Common myeloid progenitor, CD34-positive (primary cell): ENCODE measurements around the gene DYNC1LI1.

Experiments
- CTCF ChIA-PET: fragments of 350-600 bp; sonication (Branson Sonifier 250); formaldehyde crosslinking; loops from one replicate; lab custom pipeline; 2021; ENCODE audit warnings: antibody characterized with exemption; lab: Charles Lee
- POLR2A ChIA-PET: fragments of 350-600 bp; sonication (Branson Sonifier 250); formaldehyde crosslinking; loops from one replicate; lab custom pipeline; 2021; ENCODE audit warnings: antibody characterized with exemption; lab: Charles Lee
- DNase-seq, 3 donors: peaks; one replicate each; pipeline versions ENCODE4 v3.0.0 to v3.0.0-alpha.2; 2013
- H3K27ac ChIP-seq, 2 experiments: 1 replicate in 1 of 2; 2 replicates in 1 of 2; pipeline ENCODE4 v1.7.0; 2013; ENCODE audit warnings: inconsistent platforms in 2 of 2, low read length in 2 of 2, mild to moderate bottlenecking in 2 of 2, low read depth in 1 of 2, moderate library complexity in 1 of 2; ENCODE audit not compliant: severe bottlenecking in 2 of 2, insufficient read depth in 1 of 2, poor library complexity in 1 of 2
- H3K27me3 ChIP-seq, 5 experiments: replicated peaks in 2 of 5; 1 replicate in 3 of 5; 2 replicates in 2 of 5; pipeline versions ENCODE4 v1.6.1 to v1.7.0; 2013; ENCODE audit warnings: low read length in 4 of 5, mild to moderate bottlenecking in 2 of 5, moderate library complexity in 2 of 5, inconsistent platforms in 1 of 5; ENCODE audit not compliant: insufficient read depth in 5 of 5, control insufficient read depth in 4 of 5
- H3K36me3 ChIP-seq, 4 experiments: 1 replicate in 2 of 4; 2 replicates in 2 of 4; pipeline versions ENCODE4 v1.6.1 to v1.7.0; 2013; ENCODE audit warnings: low read length in 3 of 4, control low read depth in 1 of 4, mild to moderate bottlenecking in 1 of 4; ENCODE audit not compliant: control insufficient read depth in 4 of 4, insufficient read depth in 4 of 4
- H3K4me1 ChIP-seq, 4 experiments: 1 replicate in 3 of 4; 2 replicates in 1 of 4; pipeline versions ENCODE4 v1.6.1 to v1.7.1; 2013; ENCODE audit warnings: low read length in 3 of 4, mild to moderate bottlenecking in 3 of 4, control low read depth in 1 of 4, inconsistent platforms in 1 of 4, moderate library complexity in 1 of 4; ENCODE audit not compliant: control insufficient read depth in 4 of 4, insufficient read depth in 4 of 4; ENCODE audit errors: control extremely low read depth in 1 of 4
- H3K4me3 ChIP-seq, 7 experiments: 1 replicate in 4 of 7; 2 replicates in 3 of 7; pipeline versions ENCODE4 v1.5.1 to v1.7.0; 2013; ENCODE audit warnings: mild to moderate bottlenecking in 7 of 7, low read length in 6 of 7, moderate library complexity in 6 of 7, inconsistent platforms in 2 of 7, low read depth in 2 of 7, control low read depth in 1 of 7; ENCODE audit not compliant: insufficient read depth in 4 of 7, control insufficient read depth in 1 of 7; ENCODE audit errors: extremely low read depth in 1 of 7
- H3K9me3 ChIP-seq, 5 experiments: 1 replicate in 4 of 5; 2 replicates in 1 of 5; pipeline versions ENCODE4 v1.6.1 to v1.7.1; 2013; ENCODE audit warnings: low read length in 4 of 5, mild to moderate bottlenecking in 2 of 5, inconsistent platforms in 1 of 5, low read depth in 1 of 5, moderate library complexity in 1 of 5; ENCODE audit not compliant: control insufficient read depth in 4 of 5, insufficient read depth in 2 of 5; ENCODE audit errors: control extremely low read depth in 1 of 5
- WGBS: methylation state at CpG from one replicate; pipeline ENCODE4 v1.1.5; 2013; ENCODE audit not compliant: insufficient coverage; 5-methylcytosine and 5-hydroxymethylcytosine counted together

The DYNC1LI1 gene

DNA sequence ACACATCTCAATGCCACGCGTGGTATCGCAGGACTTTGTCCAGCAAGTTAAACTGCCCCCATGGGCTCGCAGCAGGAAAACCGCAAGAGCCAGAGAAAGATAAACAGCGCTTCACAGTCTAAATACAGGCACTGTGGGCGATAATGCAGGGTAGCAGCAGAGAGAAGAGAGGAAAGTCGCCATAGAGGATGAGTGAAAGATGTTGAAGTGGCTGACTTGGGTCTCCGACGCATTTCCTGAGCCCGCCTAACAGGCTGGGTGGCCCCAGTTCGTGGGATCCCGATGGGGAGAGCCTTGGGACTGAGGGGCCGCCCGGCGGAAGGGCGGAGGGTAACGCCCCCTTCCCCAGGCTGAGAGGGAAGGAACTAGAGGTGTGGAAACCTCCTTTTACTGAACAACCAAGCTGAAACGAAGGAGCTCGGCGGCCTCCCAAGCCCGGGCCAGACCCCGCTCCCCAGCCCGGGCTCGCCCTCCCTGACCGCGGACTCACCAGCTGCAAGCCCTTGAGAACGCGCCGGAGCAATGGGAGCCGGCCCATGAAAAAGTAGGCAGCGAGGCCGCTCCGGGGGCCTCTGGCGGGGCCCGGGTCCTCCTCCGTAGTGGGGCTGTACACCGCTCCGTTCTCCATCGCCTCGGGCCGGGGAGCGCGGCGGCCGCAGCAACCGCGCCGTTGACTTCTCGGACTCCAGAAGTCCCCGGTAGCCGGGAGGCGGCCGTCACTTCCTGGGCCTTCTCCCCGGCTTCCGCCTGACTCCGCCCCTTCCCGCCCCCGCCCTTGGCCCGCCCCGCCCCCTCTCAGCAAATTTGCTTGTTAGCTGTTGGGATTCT is 68.3 kb downstream of the DYNC1LI1 start, which contains the start of gene CMTM6:
CMTM6 (minus strand) TSS at position 735 of the 828 bp plus-strand sequence; CDS start at position 628, 107 bp downstream.
- 0% methylated on average over 40 of the region's 61 CpGs for WGBS

DNA sequence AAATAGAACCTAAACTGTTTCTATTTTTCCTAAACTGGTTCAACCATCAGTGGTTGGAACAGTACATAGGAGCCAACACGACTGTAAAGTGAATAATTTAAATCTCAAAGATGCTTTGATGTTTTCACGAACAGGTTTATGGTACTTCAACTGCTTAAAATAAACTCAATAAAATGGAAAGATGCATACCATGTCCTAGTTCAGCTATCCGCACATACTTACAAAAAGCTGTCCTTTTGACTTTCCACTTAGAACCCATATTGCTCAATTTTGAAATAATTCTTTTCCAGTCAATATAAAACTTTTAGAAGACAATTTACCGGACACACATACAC is 68.9 kb downstream of the DYNC1LI1 start:
- H3K4me3 ChIP-seq: peak overlapping the region in 6 of 7 experiments; percentile 84 to 98 (median 89)
- 3% methylated on average over 4 of the region's 4 CpGs for WGBS
- peak overlapping the region; percentile 90 to 94 for H3K27ac ChIP-seq
- ChIA-PET CTCF (interaction anchor here (0.7 to 1.5 kb wide), 4 partner anchors 9 to 17 kb away, joined by 3 to 5 read pairs (median 4); no protein-coding TSS in a partner anchor), POLR2A (interaction anchor here (1.3 kb wide), 1 partner anchor 184 kb away, joined by 3 read pairs; no protein-coding TSS in a partner anchor)
- H3K27me3 ChIP-seq: no peaks in the 10 kb centered on the region
- H3K9me3 ChIP-seq: no peaks in the 10 kb centered on the region
- H3K36me3 ChIP-seq: peaks cover 0 to 5% (median 0%) of the 10 kb centered on the region in 4 experiments
- peak in 1 of 3 donors; percentile 8 for DNase-seq
- H3K4me1 ChIP-seq: peaks cover 7 to 29% (median 17%) of the 10 kb centered on the region in 4 experiments

More for the DNA sequence above, 68.3 kb downstream of the DYNC1LI1 start, which contains the start of gene CMTM6:
- Histone ChIP-seq H3K4me3 (peak within 1 kb of the TSS; percentile 84 to 98 (median 91)), H3K27ac (peak within 1 kb of the TSS; percentile 90 to 94), H3K27me3 (no peaks in the 10 kb centered on the region), H3K9me3 (no peaks in the 10 kb centered on the region), H3K36me3 (peaks cover 0 to 4% (median 0%) of the 10 kb centered on the region in 4 experiments), H3K4me1 (peaks cover 7 to 29% (median 17%) of the 10 kb centered on the region in 4 experiments)
- peak; percentile 62 to 80 (median 76) for DNase-seq
- ChIA-PET CTCF (interaction anchor here (0.7 to 1.5 kb wide), 3 partner anchors 10 to 17 kb away, joined by 3 to 4 read pairs (median 3); no protein-coding TSS in a partner anchor), POLR2A (interaction anchor here (1.3 kb wide), 1 partner anchor 183 kb away, joined by 3 read pairs; no protein-coding TSS in a partner anchor)

DNA sequence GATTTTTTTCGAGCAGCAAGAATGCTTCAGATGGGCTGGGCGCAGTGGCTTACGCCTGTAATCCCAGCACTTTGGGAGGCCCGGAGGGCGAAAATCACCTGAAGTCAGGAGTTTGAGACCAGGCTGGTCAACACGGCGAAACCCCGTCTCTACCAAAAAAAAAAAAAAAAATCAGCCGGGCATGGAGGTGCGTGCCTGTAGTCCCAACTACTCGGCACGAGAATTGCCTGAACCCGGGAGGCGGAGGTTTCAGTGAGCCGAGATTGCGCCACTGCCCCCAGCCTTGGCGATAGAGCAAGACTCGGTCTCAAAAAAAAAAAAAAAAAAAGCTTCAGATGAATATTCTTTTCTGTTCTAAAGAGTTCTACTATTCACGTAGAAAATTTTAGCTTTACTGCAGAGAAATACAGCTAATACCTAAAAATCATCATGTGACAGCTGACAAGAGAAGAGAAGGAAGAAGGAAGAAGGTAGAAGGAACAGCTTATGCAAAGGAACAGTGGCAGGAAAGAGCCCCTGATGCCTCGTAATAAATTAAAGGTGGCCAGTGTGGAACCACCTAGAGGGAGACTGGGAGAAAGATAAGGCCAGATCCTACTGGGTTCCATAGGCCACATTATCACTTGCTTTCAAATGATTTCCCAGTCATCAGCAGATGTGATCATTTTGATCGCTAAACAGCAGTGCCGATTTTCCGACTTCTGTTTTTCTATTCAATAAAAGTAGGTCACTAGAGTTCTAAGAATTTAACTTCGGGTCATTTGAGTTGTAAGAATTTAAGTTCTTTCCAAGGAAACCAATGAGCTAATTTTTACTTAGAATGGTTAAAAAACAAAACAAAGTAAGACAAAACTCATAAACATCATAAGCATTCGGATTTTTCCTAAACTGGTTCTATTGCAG is 69.5 kb downstream of the DYNC1LI1 start:
- H3K36me3 ChIP-seq: peaks cover 0 to 10% (median under 1%) of the 10 kb centered on the region in 4 experiments
- POLR2A ChIA-PET: interaction anchor here (0.6 kb wide), 2 partner anchors 9 to 598 kb away, joined by 3 to 4 read pairs; no protein-coding TSS in a partner anchor
- CTCF ChIA-PET: interaction anchor here (1.1 to 1.5 kb wide), 5 partner anchors 8 to 105 kb away, joined by 3 to 6 read pairs (median 4); no protein-coding TSS in a partner anchor
- H3K4me3 ChIP-seq: peak overlapping the region in 6 of 7 experiments; percentile 84 to 98 (median 89)
- H3K27ac ChIP-seq: peak overlapping the region in 1 of 2 experiments; percentile 94
- no peaks in the 10 kb centered on the region for H3K27me3 ChIP-seq
- no peaks in the 10 kb centered on the region for H3K9me3 ChIP-seq
- no peak for DNase-seq
- 84% methylated on average over 10 of the region's 25 CpGs for WGBS
- H3K4me1 ChIP-seq: peaks cover 7 to 29% (median 17%) of the 10 kb centered on the region in 4 experiments

DNA sequence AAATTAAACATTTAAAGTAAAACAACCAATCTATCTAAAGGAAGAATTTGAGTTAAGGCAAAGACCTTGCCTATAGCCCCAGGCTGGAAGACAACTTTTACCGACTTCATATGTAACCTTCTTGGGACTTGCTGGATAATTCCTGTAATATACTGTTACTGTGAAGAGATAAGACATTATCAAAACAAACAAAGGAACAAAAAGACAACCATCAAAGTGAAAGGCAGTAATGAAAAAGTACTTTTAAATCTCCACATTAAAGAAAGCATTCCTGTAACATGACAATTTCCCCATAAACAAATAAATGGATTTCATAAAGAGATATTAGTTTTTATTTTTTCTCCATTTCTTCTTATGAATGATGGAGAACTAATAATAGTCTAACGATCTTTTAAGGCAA is 70.4 kb downstream of the DYNC1LI1 start:
- Histone ChIP-seq H3K36me3 (peaks cover 0 to 14% (median 3%) of the 10 kb centered on the region in 4 experiments), H3K4me3 (peak overlapping the region in 1 of 7 experiments; percentile 31), H3K4me1 (peaks cover 7 to 29% (median 19%) of the 10 kb centered on the region in 4 experiments), H3K27me3 (no peaks in the 10 kb centered on the region), H3K27ac (no peak overlapping the region), H3K9me3 (no peaks in the 10 kb centered on the region)
- CTCF ChIA-PET: interaction anchor here (1.5 to 2.0 kb wide), 2 partner anchors 10 to 104 kb away, joined by 6 to 7 read pairs; no protein-coding TSS in a partner anchor
- no CpG with 5 or more reads among the region's 2 CpGs for WGBS
- POLR2A ChIA-PET: no interaction called here
- DNase-seq: no peak

DNA sequence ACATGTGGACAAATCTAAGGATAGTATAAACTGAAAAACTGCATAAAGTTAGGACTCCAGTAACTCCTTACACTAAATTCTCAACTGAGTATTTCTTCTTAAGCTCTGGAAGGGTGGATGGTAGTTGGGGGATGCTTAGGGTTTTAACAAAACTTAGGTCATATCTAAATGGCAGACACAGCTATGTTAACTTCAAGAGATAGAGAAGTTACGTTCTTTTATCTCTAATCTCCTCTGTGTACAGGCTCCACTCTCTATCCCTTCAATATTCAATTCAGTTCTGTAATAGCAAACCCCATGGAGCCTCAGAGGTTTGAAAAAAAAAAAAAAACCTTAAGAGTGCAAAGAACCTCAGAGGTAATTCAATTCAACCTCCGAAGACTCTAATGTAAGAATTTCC is 71.1 kb downstream of the DYNC1LI1 start:
- H3K9me3 ChIP-seq: no peaks in the 10 kb centered on the region
- H3K4me3 ChIP-seq: no peak overlapping the region
- H3K27ac ChIP-seq: no peak overlapping the region
- DNase-seq: no peak
- ChIA-PET CTCF (interaction anchor here (0.7 to 2.0 kb wide), 2 partner anchors 11 to 31 kb away, joined by 3 to 7 read pairs; no protein-coding TSS in a partner anchor), POLR2A (no interaction called here)
- H3K36me3 ChIP-seq: peaks cover 0 to 14% (median 3%) of the 10 kb centered on the region in 4 experiments
- 71% methylated on average over 1 of the region's 2 CpGs for WGBS
- peaks cover 7 to 31% (median 19%) of the 10 kb centered on the region in 4 experiments for H3K4me1 ChIP-seq
- H3K27me3 ChIP-seq: no peaks in the 10 kb centered on the region

DNA sequence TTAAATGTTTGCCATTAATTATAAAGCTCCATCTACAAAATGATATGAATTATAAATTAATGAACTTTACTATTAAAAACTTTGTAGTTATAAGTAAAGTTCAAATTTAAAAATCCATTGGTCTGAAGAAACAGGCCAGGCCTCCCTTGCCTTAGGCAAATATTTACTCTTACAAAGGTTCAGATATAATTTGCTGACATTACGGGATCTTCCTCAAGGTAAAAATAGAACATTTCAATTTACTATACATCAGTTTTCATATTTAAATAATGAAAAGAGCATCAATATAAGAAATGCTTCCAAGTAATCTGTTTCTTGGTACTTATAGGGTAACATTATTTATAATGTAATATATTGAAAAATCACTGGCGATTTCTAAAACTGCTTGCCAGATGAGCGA is 71.7 kb downstream of the DYNC1LI1 start:
- Histone ChIP-seq H3K4me1 (peaks cover 7 to 33% (median 22%) of the 10 kb centered on the region in 4 experiments), H3K9me3 (no peaks in the 10 kb centered on the region), H3K27ac (no peak overlapping the region), H3K27me3 (no peaks in the 10 kb centered on the region), H3K4me3 (no peak overlapping the region), H3K36me3 (peaks cover 0 to 14% (median 3%) of the 10 kb centered on the region in 4 experiments)
- no peak for DNase-seq
- CTCF ChIA-PET: interaction anchor here (0.7 to 2.0 kb wide), 4 partner anchors 9 to 30 kb away, joined by 3 to 7 read pairs (median 3); no protein-coding TSS in a partner anchor
- 100% methylated on average over 1 of the region's 3 CpGs for WGBS
- POLR2A ChIA-PET: no interaction called here
